Erythroblast (primary cell): ENCODE data around the gene SNRNP200.
"Not testable (repeated sequence)": the region's sequence is repeated elsewhere in the genome, so short reads cannot be mapped to it uniquely, and the experiment has no call there.

ENCODE experiments used
- DNase-seq, 2 experiments: peaks; one replicate each; lab custom pipeline; 2025; lab: John Stamatoyannopoulos, UW
- GATA1 ChIP-seq: IDR thresholded peaks from 2 replicates; pipeline ENCODE4 v1.6.1; 2011; ENCODE audit warnings: low read depth, mild to moderate bottlenecking, control low read depth, low read length, moderate library complexity
- POLR2A ChIP-seq: IDR thresholded peaks from 2 replicates; pipeline ENCODE4 v1.6.1; 2011; ENCODE audit warnings: mild to moderate bottlenecking, low read length

The SNRNP200 gene

DNA sequence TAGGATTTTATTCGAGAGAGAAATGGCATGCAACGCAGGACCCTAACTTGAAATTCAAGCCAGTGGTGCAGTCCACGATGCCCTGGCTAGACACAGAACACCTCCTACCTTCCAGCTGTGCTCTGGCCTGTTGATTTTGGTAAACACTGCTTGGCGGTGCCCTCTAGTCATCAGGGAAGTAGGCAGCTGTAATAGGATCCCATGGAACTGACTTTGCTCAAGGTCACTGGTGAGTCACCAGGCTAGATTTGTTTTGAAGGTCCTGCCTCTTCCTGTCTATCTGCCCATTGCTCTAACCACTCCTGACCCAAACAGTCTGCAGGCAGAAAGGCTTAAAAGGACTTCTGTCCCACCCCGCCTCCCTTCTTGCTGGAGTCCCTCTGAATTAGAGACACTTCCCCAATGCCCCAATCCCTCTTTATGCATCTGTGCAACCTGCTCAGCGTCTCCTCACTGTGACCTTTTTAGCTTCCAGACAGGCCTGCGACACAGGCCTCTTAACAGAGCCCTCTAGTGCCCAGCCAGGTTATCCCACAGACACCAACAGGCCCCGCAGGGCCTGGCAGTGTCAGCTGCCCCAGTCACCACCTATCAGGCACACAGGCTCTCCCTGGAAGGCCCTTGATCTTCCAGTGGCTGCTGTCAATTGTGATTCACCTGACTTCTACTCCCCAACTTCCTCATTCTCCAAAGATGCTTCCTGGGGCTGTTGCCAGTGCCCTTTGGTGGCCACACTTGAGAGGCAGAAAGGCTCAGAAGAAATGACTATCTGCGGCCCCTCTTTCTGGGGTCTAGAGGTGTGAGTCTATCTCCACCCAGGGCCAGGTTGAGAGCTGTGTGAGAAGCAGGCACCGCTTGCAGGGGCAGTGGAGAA, 44.7 kb downstream of the SNRNP200 start:
- TF ChIP-seq GATA1 (no peak), POLR2A (no peak)
- peak; percentile 56 to 66 for DNase-seq

DNA sequence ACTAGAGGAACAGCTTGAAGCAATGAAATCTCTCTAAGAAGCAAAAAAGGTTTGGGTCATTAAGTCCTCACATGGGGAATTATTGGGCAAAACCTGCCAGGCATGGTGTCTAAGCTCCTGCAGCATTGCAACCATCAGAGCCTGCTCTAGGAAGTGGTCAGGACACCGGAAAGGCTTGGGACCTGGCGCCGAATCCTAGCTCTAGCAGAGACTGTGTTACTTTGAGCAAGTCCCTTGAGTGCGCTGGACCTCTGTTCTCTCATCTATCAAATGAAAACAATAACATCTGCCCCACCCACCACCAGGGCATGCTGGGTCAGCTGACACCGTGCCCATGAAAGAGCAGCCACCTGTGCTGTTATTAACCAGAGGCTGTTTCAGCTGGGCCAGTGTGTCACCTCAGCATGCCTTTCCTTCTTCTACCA, 45.8 kb downstream of the SNRNP200 start:
- DNase-seq: no peak
- no peak for TF ChIP-seq GATA1
- no peak for TF ChIP-seq POLR2A

DNA sequence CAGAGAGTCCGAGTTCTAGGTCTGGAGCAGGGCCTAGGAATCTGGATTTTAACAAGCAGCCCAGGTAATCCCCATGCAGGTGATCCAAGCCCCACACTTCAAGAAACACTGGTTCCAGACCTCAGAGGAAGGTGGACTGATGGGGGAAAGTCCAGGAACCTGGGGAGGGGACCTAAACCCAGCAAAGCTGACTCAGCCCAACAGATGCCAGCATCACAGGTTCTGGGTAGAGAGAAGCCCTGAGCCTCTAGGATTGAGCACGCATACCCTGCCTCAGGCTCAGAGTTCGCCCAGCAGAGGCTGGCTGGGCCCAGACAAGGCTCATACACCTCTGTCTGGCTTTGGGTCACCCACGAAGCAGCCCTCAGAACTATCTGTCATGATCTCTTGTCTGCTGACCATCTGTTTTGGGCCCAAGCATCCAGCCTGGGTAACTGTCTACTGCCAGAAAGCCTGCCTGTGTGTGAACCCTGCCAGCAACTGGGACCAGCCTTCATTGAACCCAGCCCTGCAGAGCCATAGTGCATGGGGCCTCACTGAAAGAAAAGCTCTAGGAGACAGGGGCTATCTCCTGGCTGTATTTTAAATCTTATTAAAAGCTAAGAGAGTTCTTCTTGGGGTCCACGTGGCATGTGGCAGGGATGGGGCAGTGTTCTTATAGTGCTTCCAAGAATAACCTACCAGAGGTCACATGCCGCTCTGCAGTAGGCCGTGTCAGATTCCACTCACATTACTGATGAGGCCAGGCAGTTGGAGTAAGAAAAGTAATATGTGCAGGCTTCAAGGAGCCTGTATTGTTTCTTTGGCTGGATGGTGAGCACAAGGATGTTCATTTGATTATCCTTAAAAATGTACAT, 47.0 kb downstream of the SNRNP200 start:
- TF ChIP-seq GATA1 (no peak), POLR2A (no peak)
- no peak for DNase-seq

DNA sequence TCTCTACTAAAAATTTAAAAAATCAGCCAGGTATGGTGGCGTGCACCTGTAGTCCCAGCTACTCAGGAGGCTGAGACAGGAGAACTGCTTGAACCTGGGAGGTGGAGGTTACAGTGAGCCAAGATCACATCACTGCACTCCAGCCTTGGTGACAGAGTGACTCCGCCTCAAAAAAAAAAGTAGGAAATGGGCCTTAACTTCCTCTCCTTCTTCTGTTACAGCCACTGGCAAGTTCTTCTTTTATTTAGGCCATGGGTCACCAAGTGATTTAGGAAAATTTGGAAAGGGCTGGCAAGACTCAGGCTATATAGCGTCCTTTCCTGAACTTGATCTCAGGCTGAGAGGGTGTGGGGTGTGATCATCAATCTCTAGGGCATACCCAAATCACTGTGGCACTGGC, 47.6 kb downstream of the SNRNP200 start:
- not testable (repeated sequence) for DNase-seq

DNA sequence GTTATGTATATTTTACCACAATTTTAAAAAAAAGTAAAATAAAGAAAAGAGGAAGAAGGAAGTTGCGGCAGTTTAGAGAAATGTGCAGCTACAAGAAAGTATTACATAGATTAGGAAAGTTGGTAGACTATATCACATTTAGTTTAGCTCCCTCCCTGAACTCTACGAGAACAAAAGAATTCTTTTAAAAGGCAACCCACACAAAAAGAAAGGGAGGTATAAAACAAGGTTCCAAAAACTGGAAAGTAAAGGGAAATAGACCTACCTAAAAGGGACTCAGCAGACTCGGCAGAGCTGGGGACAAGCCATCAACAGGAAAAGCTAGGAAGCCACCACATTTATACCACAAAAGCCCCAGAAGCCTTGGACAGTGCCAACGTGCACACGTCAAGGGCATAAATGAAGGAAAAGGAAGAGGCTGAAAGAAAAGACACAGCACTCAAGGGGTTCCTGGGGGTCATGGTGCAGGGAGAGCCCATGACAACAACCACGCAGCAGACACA, 48.7 kb downstream of the SNRNP200 start:
- TF ChIP-seq POLR2A (no peak), GATA1 (no peak)
- DNase-seq: no peak

DNA sequence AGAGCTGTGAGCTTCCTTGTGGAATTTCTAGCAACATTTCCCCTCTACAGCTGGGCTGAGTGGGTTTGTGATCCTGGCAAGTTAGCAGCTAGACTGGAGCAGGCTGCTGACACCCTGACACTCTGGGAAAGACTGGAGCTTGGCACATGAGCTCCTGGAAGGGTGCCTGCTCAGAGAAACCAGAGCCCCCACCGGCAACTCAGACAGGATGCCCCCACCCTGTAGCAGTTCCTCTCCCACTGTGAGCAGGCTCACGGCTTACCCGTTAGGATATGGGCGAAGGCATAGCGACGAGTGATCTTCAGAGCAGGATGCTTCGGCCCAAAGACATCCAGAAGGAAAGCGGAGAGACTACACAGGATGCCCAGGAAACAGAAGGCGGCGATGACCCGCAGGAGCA, 50.8 kb downstream of the SNRNP200 start:
- no peak for TF ChIP-seq POLR2A
- TF ChIP-seq GATA1: no peak
- DNase-seq: no peak

DNA sequence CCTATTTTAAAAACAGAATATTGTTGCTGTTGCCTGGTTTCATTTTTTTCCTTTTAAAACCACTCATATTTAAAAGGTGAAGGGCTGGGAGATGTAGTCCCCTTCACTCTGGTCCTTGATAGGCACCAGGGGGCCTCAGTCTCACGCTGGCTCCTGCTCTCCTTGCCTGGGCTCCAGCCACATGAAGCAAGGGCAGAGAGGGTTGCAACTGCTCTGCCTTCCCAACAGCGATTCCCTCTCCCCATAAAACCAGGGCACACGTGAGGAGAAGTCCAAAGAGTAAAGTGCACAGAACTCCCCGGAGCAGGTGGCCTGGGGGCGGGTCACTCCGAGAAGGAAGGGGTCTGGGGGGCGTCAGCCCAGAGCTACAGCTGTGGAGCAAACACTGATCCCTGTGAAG, 52.3 kb downstream of the SNRNP200 start:
- TF ChIP-seq GATA1: no peak
- no peak for TF ChIP-seq POLR2A
- no peak for DNase-seq

DNA sequence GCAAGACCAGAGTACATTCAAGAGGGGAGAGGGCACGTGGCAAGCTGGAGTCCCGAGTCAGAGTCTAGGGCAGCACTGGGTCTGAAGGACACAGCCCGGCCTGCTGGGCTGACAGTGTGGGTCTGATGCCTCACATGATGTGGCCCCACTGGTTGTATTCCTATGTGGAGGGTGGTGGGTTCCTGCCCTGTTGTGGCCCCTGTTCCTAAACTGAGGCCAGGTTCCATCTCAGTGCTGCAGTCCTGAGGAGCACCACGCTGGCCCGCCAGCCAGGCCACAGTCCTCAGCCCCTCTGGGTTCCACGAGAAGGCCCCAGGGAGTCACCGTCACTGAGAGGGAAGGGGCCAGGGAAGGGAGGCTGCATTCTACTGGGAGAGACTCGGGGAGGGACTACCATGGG, 52.8 kb downstream of the SNRNP200 start:
- DNase-seq: no peak
- TF ChIP-seq GATA1 (no peak), POLR2A (no peak)

DNA sequence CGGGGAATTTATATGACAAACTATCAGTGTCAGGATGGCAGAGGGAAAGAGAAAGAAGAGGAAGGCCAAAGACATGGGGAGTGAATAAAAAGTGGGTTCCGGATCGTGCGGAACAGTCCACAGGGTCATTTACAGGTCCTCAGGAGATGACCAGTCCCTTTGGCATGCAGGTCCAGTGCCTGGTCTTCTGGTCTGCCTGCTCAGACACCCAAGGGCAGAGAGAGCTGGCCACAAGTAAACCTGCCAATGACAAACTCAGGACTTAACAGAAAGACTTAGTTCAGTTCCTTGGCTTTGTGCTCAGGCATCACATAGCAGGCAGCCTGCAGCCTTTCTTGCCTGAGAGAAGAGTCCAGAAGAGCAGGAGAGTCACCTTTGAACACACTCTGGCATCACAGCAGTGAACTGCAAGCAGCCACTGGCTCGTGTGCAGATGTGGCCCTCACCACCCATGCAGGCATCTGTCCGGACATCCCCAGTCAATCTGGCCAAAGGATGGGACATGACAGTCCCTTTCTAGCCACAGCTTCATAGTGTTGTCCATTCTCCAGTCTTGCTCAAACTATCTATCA, 53.5 kb downstream of the SNRNP200 start:
- DNase-seq: peak; percentile 32 to 38
- TF ChIP-seq GATA1 (no peak), POLR2A (no peak)

DNA sequence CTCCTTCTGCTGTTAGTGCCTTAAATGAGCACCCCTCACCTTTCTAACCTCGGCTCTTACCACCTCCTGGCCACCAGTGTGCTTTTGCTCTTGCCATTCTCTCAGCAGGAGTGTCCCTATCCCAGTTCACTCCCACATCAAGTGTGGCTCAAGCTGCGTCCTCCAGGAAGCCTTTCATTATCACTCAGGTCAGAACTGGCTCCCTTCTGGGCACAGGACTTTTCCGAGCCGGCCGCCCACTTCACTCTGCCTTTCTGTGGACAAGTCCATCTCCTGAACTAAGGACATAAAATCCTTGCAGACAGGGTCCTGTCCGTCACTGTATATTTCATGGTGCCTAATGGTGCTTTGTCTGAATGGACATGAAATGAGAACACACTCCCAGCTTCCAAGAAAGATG, 55.2 kb downstream of the SNRNP200 start:
- no peak for DNase-seq
- TF ChIP-seq POLR2A (no peak), GATA1 (no peak)

DNA sequence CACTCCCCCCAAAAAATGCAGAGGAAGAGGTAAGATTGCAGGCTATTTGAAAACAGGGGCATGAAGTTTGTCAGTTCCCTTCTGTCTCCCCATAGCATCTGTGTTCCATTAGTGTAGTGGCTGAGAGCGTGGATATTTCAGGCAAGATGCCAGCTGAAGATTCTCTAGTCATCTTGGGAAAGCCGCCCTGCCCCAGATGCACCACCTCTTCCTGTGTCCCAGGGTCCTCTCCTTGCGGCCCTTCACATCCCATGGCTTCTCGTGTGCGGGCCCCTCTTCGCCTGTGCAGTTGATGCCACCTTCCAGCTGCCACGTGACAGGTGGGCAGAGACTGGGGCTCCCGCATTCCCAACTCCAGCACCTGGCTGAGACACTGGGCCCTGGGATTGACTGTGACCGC, 55.7 kb downstream of the SNRNP200 start:
- no peak for DNase-seq
- peak; percentile 22 for TF ChIP-seq POLR2A
- TF ChIP-seq GATA1: no peak

DNA sequence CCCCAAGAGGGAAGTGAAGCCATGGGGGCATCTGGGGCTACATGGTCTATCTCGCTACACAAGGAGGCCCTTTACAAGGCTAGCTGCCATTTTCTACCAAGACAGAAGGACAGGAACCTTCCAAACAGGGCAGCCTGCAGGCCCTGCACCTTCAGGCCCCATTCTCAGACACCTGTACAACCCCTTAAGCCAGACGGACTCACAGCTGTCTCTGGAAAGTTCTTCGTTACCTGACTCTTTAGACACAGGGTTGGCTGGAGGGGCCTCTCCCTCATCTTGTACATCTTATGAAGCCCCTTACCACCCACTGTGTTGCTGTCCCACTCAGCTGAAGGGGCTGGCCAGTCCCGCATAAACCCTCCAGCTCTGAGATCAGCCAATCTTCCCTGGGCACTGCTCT, 56.7 kb downstream of the SNRNP200 start:
- DNase-seq: no peak
- TF ChIP-seq GATA1 (no peak), POLR2A (no peak)

DNA sequence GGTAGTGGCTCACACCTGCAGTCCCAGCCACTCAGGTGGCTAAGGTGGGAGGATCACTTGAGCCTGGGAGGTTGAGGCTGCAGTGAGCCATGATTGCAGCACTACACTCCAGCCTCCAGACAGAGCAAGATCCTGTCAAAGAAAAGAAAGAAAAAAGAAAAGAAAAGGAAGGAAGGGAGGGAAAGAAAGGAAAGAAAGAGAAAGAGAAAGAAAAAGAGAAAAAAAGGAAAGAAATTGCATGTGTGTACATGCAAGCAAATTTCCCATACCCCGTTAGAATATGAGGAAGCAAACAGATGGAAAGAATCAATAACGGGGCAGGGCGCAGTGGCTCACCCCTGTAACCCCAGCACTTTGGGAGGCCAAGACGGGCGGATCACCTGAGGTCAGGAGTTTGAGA, 57.5 kb downstream of the SNRNP200 start:
- no peak for DNase-seq
- TF ChIP-seq GATA1 (no peak), POLR2A (no peak)

DNA sequence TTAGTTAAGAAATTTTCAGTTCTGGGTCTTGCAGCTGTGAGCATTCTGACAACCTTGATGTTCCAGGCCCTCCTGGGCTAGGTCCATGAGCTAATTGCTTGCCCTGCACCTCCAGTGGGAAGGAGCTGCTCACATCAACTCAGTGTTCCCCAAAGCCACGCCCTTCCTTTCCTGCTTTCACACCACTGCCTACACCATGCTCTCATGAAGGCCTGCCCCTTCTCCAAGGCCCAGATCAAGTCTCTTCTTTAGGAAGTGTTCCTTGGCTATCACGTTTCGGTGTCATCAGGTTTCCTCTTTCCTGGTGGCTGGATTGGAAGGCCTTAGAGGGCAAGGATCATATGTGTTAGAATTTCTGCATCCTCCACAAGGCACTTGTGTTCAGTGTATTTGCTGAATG, 58.3 kb downstream of the SNRNP200 start:
- TF ChIP-seq POLR2A (no peak), GATA1 (no peak)
- no peak for DNase-seq

DNA sequence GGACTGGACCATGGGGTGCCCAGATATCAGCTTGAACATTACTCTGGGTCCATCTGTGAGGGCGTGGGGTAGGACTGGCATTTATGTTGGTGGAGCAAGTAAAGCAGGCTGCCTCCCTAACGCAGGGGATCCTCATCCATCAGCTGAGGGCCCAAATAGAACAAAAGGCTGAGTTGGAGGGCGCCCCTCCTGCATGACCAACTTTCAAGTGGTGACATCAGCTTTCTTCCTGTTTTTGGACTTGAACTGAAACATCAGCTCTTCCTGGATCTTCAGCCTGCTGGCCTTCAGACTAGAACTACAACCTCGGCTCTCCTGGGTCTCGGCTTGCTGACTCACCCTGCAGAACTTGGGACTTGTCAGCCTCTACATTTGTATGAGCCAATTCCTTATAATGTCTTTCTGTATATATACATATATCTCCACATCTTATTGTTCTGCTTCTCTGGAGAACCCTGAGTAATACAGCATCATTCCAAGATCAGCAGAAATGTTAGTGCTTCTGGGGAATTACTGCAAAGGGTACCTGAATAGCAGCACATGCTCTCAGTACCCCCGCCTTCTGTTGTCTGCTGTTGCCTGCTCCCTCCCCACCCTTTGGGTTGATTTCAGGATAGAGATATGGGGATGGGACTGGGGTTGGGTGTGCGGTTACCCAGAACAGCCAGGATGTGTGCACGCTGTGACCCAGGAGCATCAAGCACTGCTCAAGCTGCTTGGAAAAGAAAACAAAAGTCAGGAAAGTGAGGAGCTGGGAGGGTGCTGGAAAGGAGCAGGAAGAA, 59.5 kb downstream of the SNRNP200 start:
- DNase-seq: peak in 1 of 2 experiments; percentile 48
- TF ChIP-seq GATA1 (no peak), POLR2A (no peak)
